ENCODE data around the gene PRKN. TPM values are rescaled to one million over a fixed set of nuclear protein-coding genes. Genes with fewer than 3 reads are reported as not detected.

Gene PRKN
- total RNA-seq, 1 experiment from 2014 or later, result 0.34 TPM

DNA sequence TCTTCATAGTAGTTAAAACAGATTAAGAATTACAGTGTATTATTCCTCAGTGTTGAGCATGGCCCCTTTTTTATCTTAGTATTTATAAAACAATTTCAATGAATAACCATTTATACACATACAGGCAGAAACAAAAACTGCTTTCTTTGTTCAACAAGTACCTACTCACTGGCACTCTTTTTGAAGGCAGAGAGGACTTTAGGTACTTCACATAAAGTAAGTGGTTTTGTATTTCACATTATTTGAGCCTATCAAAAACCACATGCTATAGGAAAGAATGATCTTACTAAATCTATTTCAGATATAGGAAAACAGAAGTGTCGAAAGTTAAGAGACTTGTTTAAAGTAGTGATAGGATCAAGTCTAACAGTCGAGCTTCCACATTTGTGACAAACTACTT, 73.8 kb downstream of the PRKN start:
- ChIA-PET POLR2A (no interaction called here), CTCF (no interaction called here)
- Histone ChIP-seq H3K4me3 (ENCODE audit: low read depth, low read length) (no peak overlapping the region), H3K27me3 (replicated peaks; ENCODE audit: control insufficient read depth, insufficient read depth, low read length) (no peaks in the 10 kb centered on the region), H3K4me1 (no peaks in the 10 kb centered on the region), H3K9me3 (no peaks in the 10 kb centered on the region), H3K36me3 (ENCODE audit: control insufficient read depth, insufficient read depth, low read length) (no peaks in the 10 kb centered on the region)
- no TSS peak for BruUV-seq (replicated peaks)
- Mint-ChIP-seq H3K36me3 (ENCODE audit: insufficient read depth, unreplicated experiment) (no peaks in the 10 kb centered on the region), H3K27ac (ENCODE audit: unreplicated experiment) (no peak overlapping the region), H3K4me1 (ENCODE audit: low read depth, unreplicated experiment) (no peaks in the 10 kb centered on the region), H3K27me3 (ENCODE audit: insufficient read depth, unreplicated experiment) (peaks cover 3% of the 10 kb centered on the region), H3K4me3 (ENCODE audit: unreplicated experiment) (no peak overlapping the region), H3K9me3 (ENCODE audit: unreplicated experiment) (no peaks in the 10 kb centered on the region)
- TF ChIP-seq, protein P1, sequence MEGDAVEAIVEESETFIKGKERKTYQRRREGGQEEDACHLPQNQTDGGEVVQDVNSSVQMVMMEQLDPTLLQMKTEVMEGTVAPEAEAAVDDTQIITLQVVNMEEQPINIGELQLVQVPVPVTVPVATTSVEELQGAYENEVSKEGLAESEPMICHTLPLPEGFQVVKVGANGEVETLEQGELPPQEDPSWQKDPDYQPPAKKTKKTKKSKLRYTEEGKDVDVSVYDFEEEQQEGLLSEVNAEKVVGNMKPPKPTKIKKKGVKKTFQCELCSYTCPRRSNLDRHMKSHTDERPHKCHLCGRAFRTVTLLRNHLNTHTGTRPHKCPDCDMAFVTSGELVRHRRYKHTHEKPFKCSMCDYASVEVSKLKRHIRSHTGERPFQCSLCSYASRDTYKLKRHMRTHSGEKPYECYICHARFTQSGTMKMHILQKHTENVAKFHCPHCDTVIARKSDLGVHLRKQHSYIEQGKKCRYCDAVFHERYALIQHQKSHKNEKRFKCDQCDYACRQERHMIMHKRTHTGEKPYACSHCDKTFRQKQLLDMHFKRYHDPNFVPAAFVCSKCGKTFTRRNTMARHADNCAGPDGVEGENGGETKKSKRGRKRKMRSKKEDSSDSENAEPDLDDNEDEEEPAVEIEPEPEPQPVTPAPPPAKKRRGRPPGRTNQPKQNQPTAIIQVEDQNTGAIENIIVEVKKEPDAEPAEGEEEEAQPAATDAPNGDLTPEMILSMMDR (IDR thresholded peaks at IDR 0.05; ENCODE audit: insufficient read depth in 1 of 2, low read depth in 1 of 2, low read length in 1 of 2, severe bottlenecking in 1 of 2, unreplicated experiment in 1 of 2), result no peak
- intact Hi-C loops (cut with micrococcal nuclease; ENCODE audit: unreplicated experiment), result no loop called here
- DNase-seq, result no peak

GRCh38 chr6:162651505-162651904, 76.1 kb downstream of the PRKN start:
- DNase-seq, result no peak
- Histone ChIP-seq H3K4me1 (no peaks in the 10 kb centered on the region), H3K36me3 (ENCODE audit: control insufficient read depth, insufficient read depth, low read length) (no peaks in the 10 kb centered on the region), H3K27me3 (replicated peaks; ENCODE audit: control insufficient read depth, insufficient read depth, low read length) (no peaks in the 10 kb centered on the region), H3K4me3 (ENCODE audit: low read depth, low read length) (no peak overlapping the region), H3K9me3 (no peaks in the 10 kb centered on the region)
- Mint-ChIP-seq H3K9me3 (ENCODE audit: unreplicated experiment) (no peaks in the 10 kb centered on the region), H3K27ac (ENCODE audit: unreplicated experiment) (no peak overlapping the region), H3K27me3 (ENCODE audit: insufficient read depth, unreplicated experiment) (no peaks in the 10 kb centered on the region), H3K4me3 (ENCODE audit: unreplicated experiment) (no peak overlapping the region), H3K36me3 (ENCODE audit: insufficient read depth, unreplicated experiment) (no peaks in the 10 kb centered on the region), H3K4me1 (ENCODE audit: low read depth, unreplicated experiment) (no peaks in the 10 kb centered on the region)
- intact Hi-C loops (cut with micrococcal nuclease; ENCODE audit: unreplicated experiment), result no loop called here
- CTCF ChIA-PET, result no interaction called here
- POLR2A ChIA-PET, result no interaction called here
- TF ChIP-seq, protein P1 (IDR thresholded peaks at IDR 0.05; ENCODE audit: insufficient read depth in 1 of 2, low read depth in 1 of 2, low read length in 1 of 2, severe bottlenecking in 1 of 2, unreplicated experiment in 1 of 2), result no peak
- no TSS peak for BruUV-seq (replicated peaks)

DNA sequence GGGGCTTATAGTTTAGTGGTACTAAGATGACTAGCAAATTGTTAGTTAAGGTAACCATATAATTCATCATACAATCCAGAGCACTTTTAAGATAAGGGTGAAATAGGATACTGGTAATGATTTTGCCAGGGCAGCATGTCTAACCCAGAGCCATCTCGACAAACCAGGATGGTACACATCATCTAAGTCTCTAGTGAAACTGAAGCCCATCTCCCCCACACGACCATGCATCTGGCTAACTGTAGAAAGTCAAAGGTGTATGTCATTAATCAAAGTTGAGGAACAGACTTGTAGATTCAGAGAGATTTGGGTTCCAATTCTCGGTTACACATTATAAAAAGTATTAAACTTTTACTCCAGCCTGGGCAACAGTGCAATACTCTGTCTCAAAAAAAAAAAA, 78.3 kb downstream of the PRKN start:
- Mint-ChIP-seq H3K36me3 (ENCODE audit: insufficient read depth, unreplicated experiment) (no peaks in the 10 kb centered on the region), H3K27me3 (ENCODE audit: insufficient read depth, unreplicated experiment) (no peaks in the 10 kb centered on the region), H3K4me3 (ENCODE audit: unreplicated experiment) (no peak overlapping the region), H3K9me3 (ENCODE audit: unreplicated experiment) (no peaks in the 10 kb centered on the region), H3K4me1 (ENCODE audit: low read depth, unreplicated experiment) (no peaks in the 10 kb centered on the region), H3K27ac (ENCODE audit: unreplicated experiment) (no peak overlapping the region)
- no peaks in the 10 kb centered on the region for H3K9me3 ChIP-seq
- CTCF ChIA-PET, result no interaction called here
- no TSS peak for BruUV-seq (replicated peaks)
- no peaks in the 10 kb centered on the region for H3K4me1 ChIP-seq
- intact Hi-C loops (cut with micrococcal nuclease; ENCODE audit: unreplicated experiment), result no loop called here
- no peak overlapping the region for H3K4me3 ChIP-seq (ENCODE audit: low read depth, low read length)
- TF ChIP-seq, protein P1 (IDR thresholded peaks at IDR 0.05; ENCODE audit: insufficient read depth in 1 of 2, low read depth in 1 of 2, low read length in 1 of 2, severe bottlenecking in 1 of 2, unreplicated experiment in 1 of 2), result no peak
- no peaks in the 10 kb centered on the region for H3K27me3 ChIP-seq (replicated peaks; ENCODE audit: control insufficient read depth, insufficient read depth, low read length)
- POLR2A ChIA-PET, result no interaction called here
- DNase-seq, result no peak
- H3K36me3 ChIP-seq (ENCODE audit: control insufficient read depth, insufficient read depth, low read length), result no peaks in the 10 kb centered on the region
